Measurements from ENCODE around the gene YAP1.

Gene YAP1

GRCh38 chr11:102135256-102135655 lies 25.0 kb downstream of the YAP1 start:
- H3K23ac ChIP-seq (ENCODE audit: low read length) = no peak overlapping the region
- no peak overlapping the region for H2BK120ac ChIP-seq (ENCODE audit: low read depth, low read length)
- no peaks in the 10 kb centered on the region for H3K36me3 ChIP-seq (ENCODE audit: control insufficient read depth, insufficient read depth, low read length)
- H3K27ac ChIP-seq (ENCODE audit: low read depth, low read length) = no peak overlapping the region
- H2BK15ac ChIP-seq (replicated peaks; ENCODE audit: low read depth) = no peak overlapping the region
- no peak overlapping the region for H3K56ac ChIP-seq (ENCODE audit: low read length)
- no peak for DNase-seq
- no peak overlapping the region for H3K4me2 ChIP-seq (ENCODE audit: low read length)
- H3K9ac ChIP-seq (ENCODE audit: low read length) = no peak overlapping the region
- no CpG with 5 or more reads among the region's 2 CpGs for WGBS (ENCODE audit: extremely low coverage, insufficient coverage, low lambda C conversion rate)
- H3K18ac ChIP-seq (ENCODE audit: low read length) = no peak overlapping the region
- H4K5ac ChIP-seq (ENCODE audit: low read length) = no peak overlapping the region
- H3K79me1 ChIP-seq (ENCODE audit: low read length) = peaks cover 13% of the 10 kb centered on the region
- H2AK5ac ChIP-seq (ENCODE audit: low read length) = no peak overlapping the region
- H3K79me2 ChIP-seq (ENCODE audit: control insufficient read depth, insufficient read depth, low read length) = peaks cover 62% of the 10 kb centered on the region
- no peak overlapping the region for H3K4me3 ChIP-seq (ENCODE audit: low read length)
- no peak overlapping the region for H3K4ac ChIP-seq (ENCODE audit: low read depth, low read length)
- H4K8ac ChIP-seq (ENCODE audit: low read depth, low read length) = no peak overlapping the region
- H2BK5ac ChIP-seq (ENCODE audit: low read length) = no peak overlapping the region
- H3K4me1 ChIP-seq (ENCODE audit: control insufficient read depth, low read depth, low read length) = peaks cover 9% of the 10 kb centered on the region
- H3K27me3 ChIP-seq (ENCODE audit: insufficient read depth, low read length, poor library complexity) = no peaks in the 10 kb centered on the region

- Histone ChIP-seq H3K4me2 (ENCODE audit: low read length) (no peak overlapping the region), H2BK5ac (ENCODE audit: low read length) (no peak overlapping the region), H3K23ac (ENCODE audit: low read length) (no peak overlapping the region), H3K79me2 (ENCODE audit: control insufficient read depth, insufficient read depth, low read length) (peaks cover 65% of the 10 kb centered on the region), H3K56ac (ENCODE audit: low read length) (no peak overlapping the region), H3K4me3 (ENCODE audit: low read length) (no peak overlapping the region), H3K4me1 (ENCODE audit: control insufficient read depth, low read depth, low read length) (peaks cover 9% of the 10 kb centered on the region), H3K4ac (ENCODE audit: low read depth, low read length) (no peak overlapping the region), H4K5ac (ENCODE audit: low read length) (no peak overlapping the region), H3K27me3 (ENCODE audit: insufficient read depth, low read length, poor library complexity) (no peaks in the 10 kb centered on the region), H4K8ac (ENCODE audit: low read depth, low read length) (no peak overlapping the region), H3K18ac (ENCODE audit: low read length) (no peak overlapping the region), H3K36me3 (ENCODE audit: control insufficient read depth, insufficient read depth, low read length) (no peaks in the 10 kb centered on the region), H3K9ac (ENCODE audit: low read length) (no peak overlapping the region), H2AK5ac (ENCODE audit: low read length) (no peak overlapping the region), H2BK15ac (replicated peaks; ENCODE audit: low read depth) (no peak overlapping the region), H3K79me1 (ENCODE audit: low read length) (peaks cover 10% of the 10 kb centered on the region), H3K27ac (ENCODE audit: low read depth, low read length) (no peak overlapping the region), H2BK120ac (ENCODE audit: low read depth, low read length) (no peak overlapping the region)
- no CpG with 5 or more reads among the region's 2 CpGs for WGBS (ENCODE audit: extremely low coverage, insufficient coverage, low lambda C conversion rate)
- no peak for DNase-seq
Measured at GRCh38 chr11:102138223-102138622, 28.0 kb downstream of the YAP1 start.

GRCh38 chr11:102138670-102139069 lies 28.4 kb downstream of the YAP1 start:
- H3K56ac ChIP-seq (ENCODE audit: low read length) = no peak overlapping the region
- H3K23ac ChIP-seq (ENCODE audit: low read length) = no peak overlapping the region
- H2BK15ac ChIP-seq (replicated peaks; ENCODE audit: low read depth) = no peak overlapping the region
- H2BK5ac ChIP-seq (ENCODE audit: low read length) = no peak overlapping the region
- peaks cover 66% of the 10 kb centered on the region for H3K79me2 ChIP-seq (ENCODE audit: control insufficient read depth, insufficient read depth, low read length)
- no peak overlapping the region for H3K4me2 ChIP-seq (ENCODE audit: low read length)
- H3K18ac ChIP-seq (ENCODE audit: low read length) = no peak overlapping the region
- H3K4ac ChIP-seq (ENCODE audit: low read depth, low read length) = no peak overlapping the region
- peaks cover 10% of the 10 kb centered on the region for H3K79me1 ChIP-seq (ENCODE audit: low read length)
- H2AK5ac ChIP-seq (ENCODE audit: low read length) = no peak overlapping the region
- no peak overlapping the region for H3K9ac ChIP-seq (ENCODE audit: low read length)
- no peak for DNase-seq
- no peak overlapping the region for H4K5ac ChIP-seq (ENCODE audit: low read length)
- H3K36me3 ChIP-seq (ENCODE audit: control insufficient read depth, insufficient read depth, low read length) = no peaks in the 10 kb centered on the region
- H3K27ac ChIP-seq (ENCODE audit: low read depth, low read length) = no peak overlapping the region
- no CpG with 5 or more reads among the region's 3 CpGs for WGBS (ENCODE audit: extremely low coverage, insufficient coverage, low lambda C conversion rate)
- H3K4me1 ChIP-seq (ENCODE audit: control insufficient read depth, low read depth, low read length) = peaks cover 9% of the 10 kb centered on the region
- no peak overlapping the region for H2BK120ac ChIP-seq (ENCODE audit: low read depth, low read length)
- no peaks in the 10 kb centered on the region for H3K27me3 ChIP-seq (ENCODE audit: insufficient read depth, low read length, poor library complexity)
- no peak overlapping the region for H4K8ac ChIP-seq (ENCODE audit: low read depth, low read length)
- H3K4me3 ChIP-seq (ENCODE audit: low read length) = no peak overlapping the region

GRCh38 chr11:102139081-102139498 lies 28.8 kb downstream of the YAP1 start:
- no CpG with 5 or more reads among the region's 3 CpGs for WGBS (ENCODE audit: extremely low coverage, insufficient coverage, low lambda C conversion rate)
- peaks cover 9% of the 10 kb centered on the region for H3K4me1 ChIP-seq (ENCODE audit: control insufficient read depth, low read depth, low read length)
- H2BK5ac ChIP-seq (ENCODE audit: low read length) = no peak overlapping the region
- H3K9ac ChIP-seq (ENCODE audit: low read length) = no peak overlapping the region
- no peak overlapping the region for H3K4me2 ChIP-seq (ENCODE audit: low read length)
- H2BK120ac ChIP-seq (ENCODE audit: low read depth, low read length) = no peak overlapping the region
- H2AK5ac ChIP-seq (ENCODE audit: low read length) = no peak overlapping the region
- no peak overlapping the region for H3K4ac ChIP-seq (ENCODE audit: low read depth, low read length)
- no peak overlapping the region for H3K23ac ChIP-seq (ENCODE audit: low read length)
- no peak overlapping the region for H4K8ac ChIP-seq (ENCODE audit: low read depth, low read length)
- H3K56ac ChIP-seq (ENCODE audit: low read length) = no peak overlapping the region
- no peaks in the 10 kb centered on the region for H3K27me3 ChIP-seq (ENCODE audit: insufficient read depth, low read length, poor library complexity)
- no peak overlapping the region for H3K18ac ChIP-seq (ENCODE audit: low read length)
- no peak overlapping the region for H2BK15ac ChIP-seq (replicated peaks; ENCODE audit: low read depth)
- H3K79me2 ChIP-seq (ENCODE audit: control insufficient read depth, insufficient read depth, low read length) = peaks cover 65% of the 10 kb centered on the region
- no peak overlapping the region for H3K27ac ChIP-seq (ENCODE audit: low read depth, low read length)
- peak; percentile 55 for DNase-seq
- no peaks in the 10 kb centered on the region for H3K36me3 ChIP-seq (ENCODE audit: control insufficient read depth, insufficient read depth, low read length)
- peaks cover 8% of the 10 kb centered on the region for H3K79me1 ChIP-seq (ENCODE audit: low read length)
- no peak overlapping the region for H3K4me3 ChIP-seq (ENCODE audit: low read length)
- H4K5ac ChIP-seq (ENCODE audit: low read length) = no peak overlapping the region

GRCh38 chr11:102142333-102142732 lies 32.1 kb downstream of the YAP1 start:
- no peak overlapping the region for H4K5ac ChIP-seq (ENCODE audit: low read length)
- no peak overlapping the region for H3K56ac ChIP-seq (ENCODE audit: low read length)
- no peak overlapping the region for H2AK5ac ChIP-seq (ENCODE audit: low read length)
- H3K4ac ChIP-seq (ENCODE audit: low read depth, low read length) = no peak overlapping the region
- peaks cover 9% of the 10 kb centered on the region for H3K79me1 ChIP-seq (ENCODE audit: low read length)
- no peak overlapping the region for H2BK15ac ChIP-seq (replicated peaks; ENCODE audit: low read depth)
- H2BK120ac ChIP-seq (ENCODE audit: low read depth, low read length) = no peak overlapping the region
- H3K18ac ChIP-seq (ENCODE audit: low read length) = no peak overlapping the region
- H3K79me2 ChIP-seq (ENCODE audit: control insufficient read depth, insufficient read depth, low read length) = peaks cover 53% of the 10 kb centered on the region
- H3K36me3 ChIP-seq (ENCODE audit: control insufficient read depth, insufficient read depth, low read length) = no peaks in the 10 kb centered on the region
- DNase-seq = no peak
- WGBS (ENCODE audit: extremely low coverage, insufficient coverage, low lambda C conversion rate) = no CpG with 5 or more reads among the region's 1 CpG
- no peak overlapping the region for H3K9ac ChIP-seq (ENCODE audit: low read length)
- H3K27me3 ChIP-seq (ENCODE audit: insufficient read depth, low read length, poor library complexity) = no peaks in the 10 kb centered on the region
- H3K27ac ChIP-seq (ENCODE audit: low read depth, low read length) = no peak overlapping the region
- no peak overlapping the region for H3K4me2 ChIP-seq (ENCODE audit: low read length)
- no peak overlapping the region for H2BK5ac ChIP-seq (ENCODE audit: low read length)
- H3K4me3 ChIP-seq (ENCODE audit: low read length) = no peak overlapping the region
- H3K23ac ChIP-seq (ENCODE audit: low read length) = no peak overlapping the region
- no peak overlapping the region for H4K8ac ChIP-seq (ENCODE audit: low read depth, low read length)
- peaks cover 9% of the 10 kb centered on the region for H3K4me1 ChIP-seq (ENCODE audit: control insufficient read depth, low read depth, low read length)

GRCh38 chr11:102143867-102144266 lies 33.6 kb downstream of the YAP1 start:
- no peak for DNase-seq
- no peak overlapping the region for H2BK5ac ChIP-seq (ENCODE audit: low read length)
- H3K79me2 ChIP-seq (ENCODE audit: control insufficient read depth, insufficient read depth, low read length) = peaks cover 48% of the 10 kb centered on the region
- H3K36me3 ChIP-seq (ENCODE audit: control insufficient read depth, insufficient read depth, low read length) = no peaks in the 10 kb centered on the region
- H4K8ac ChIP-seq (ENCODE audit: low read depth, low read length) = no peak overlapping the region
- no peak overlapping the region for H3K27ac ChIP-seq (ENCODE audit: low read depth, low read length)
- H3K27me3 ChIP-seq (ENCODE audit: insufficient read depth, low read length, poor library complexity) = no peaks in the 10 kb centered on the region
- no peak overlapping the region for H2BK120ac ChIP-seq (ENCODE audit: low read depth, low read length)
- H3K18ac ChIP-seq (ENCODE audit: low read length) = no peak overlapping the region
- H3K4ac ChIP-seq (ENCODE audit: low read depth, low read length) = no peak overlapping the region
- no peak overlapping the region for H3K56ac ChIP-seq (ENCODE audit: low read length)
- peaks cover 4% of the 10 kb centered on the region for H3K4me1 ChIP-seq (ENCODE audit: control insufficient read depth, low read depth, low read length)
- H4K5ac ChIP-seq (ENCODE audit: low read length) = no peak overlapping the region
- no peak overlapping the region for H3K23ac ChIP-seq (ENCODE audit: low read length)
- no peak overlapping the region for H2AK5ac ChIP-seq (ENCODE audit: low read length)
- no peak overlapping the region for H3K9ac ChIP-seq (ENCODE audit: low read length)
- H2BK15ac ChIP-seq (replicated peaks; ENCODE audit: low read depth) = no peak overlapping the region
- no peak overlapping the region for H3K4me2 ChIP-seq (ENCODE audit: low read length)
- no peak overlapping the region for H3K4me3 ChIP-seq (ENCODE audit: low read length)
- H3K79me1 ChIP-seq (ENCODE audit: low read length) = peaks cover 7% of the 10 kb centered on the region
- no CpG with 5 or more reads among the region's 1 CpG for WGBS (ENCODE audit: extremely low coverage, insufficient coverage, low lambda C conversion rate)
